Measurements from ENCODE around the gene AP2A2.

AP2A2 gene

GRCh38 chr11:1051356-1052132 lies 125.9 kb downstream of the AP2A2 start:
- no peak for DNase-seq
- H3K4me3 ChIP-seq (ENCODE audit: low read depth, low read length), result no peak overlapping the region
- no peaks in the 10 kb centered on the region for H3K36me3 ChIP-seq
- H3K27ac ChIP-seq, result peak overlapping the region; percentile 39
- H3K9me3 ChIP-seq (ENCODE audit: severe bottlenecking), result no peaks in the 10 kb centered on the region
- no peaks in the 10 kb centered on the region for H3K27me3 ChIP-seq (ENCODE audit: insufficient read depth, low read depth, severe bottlenecking)
- no peak for TF ChIP-seq CTCF (IDR thresholded peaks at IDR 0.05; ENCODE audit: low read depth, low read length)

GRCh38 chr11:1052133-1053011 lies 126.7 kb downstream of the AP2A2 start:
- no peaks in the 10 kb centered on the region for H3K36me3 ChIP-seq
- no peak for TF ChIP-seq CTCF (IDR thresholded peaks at IDR 0.05; ENCODE audit: low read depth, low read length)
- no peak overlapping the region for H3K27ac ChIP-seq
- peak; percentile 7 for DNase-seq
- H3K27me3 ChIP-seq (ENCODE audit: insufficient read depth, low read depth, severe bottlenecking), result no peaks in the 10 kb centered on the region
- no peak overlapping the region for H3K4me3 ChIP-seq (ENCODE audit: low read depth, low read length)
- no peaks in the 10 kb centered on the region for H3K9me3 ChIP-seq (ENCODE audit: severe bottlenecking)

- Histone ChIP-seq H3K36me3 (no peaks in the 10 kb centered on the region), H3K4me3 (ENCODE audit: low read depth, low read length) (no peak overlapping the region), H3K27me3 (ENCODE audit: insufficient read depth, low read depth, severe bottlenecking) (no peaks in the 10 kb centered on the region), H3K27ac (no peak overlapping the region), H3K9me3 (ENCODE audit: severe bottlenecking) (no peaks in the 10 kb centered on the region)
- no peak for TF ChIP-seq CTCF (IDR thresholded peaks at IDR 0.05; ENCODE audit: low read depth, low read length)
- DNase-seq, result peak; percentile 31
Measured at GRCh38 chr11:1053121-1053901, 127.6 kb downstream of the AP2A2 start.

GRCh38 chr11:1054143-1055108 lies 128.8 kb downstream of the AP2A2 start:
- DNase-seq, result peak; percentile 24
- no peak for TF ChIP-seq CTCF (IDR thresholded peaks at IDR 0.05; ENCODE audit: low read depth, low read length)
- no peaks in the 10 kb centered on the region for H3K36me3 ChIP-seq
- no peaks in the 10 kb centered on the region for H3K27me3 ChIP-seq (ENCODE audit: insufficient read depth, low read depth, severe bottlenecking)
- no peak overlapping the region for H3K4me3 ChIP-seq (ENCODE audit: low read depth, low read length)
- H3K9me3 ChIP-seq (ENCODE audit: severe bottlenecking), result no peaks in the 10 kb centered on the region
- no peak overlapping the region for H3K27ac ChIP-seq

Measured in WERI-Rb-1 (cell line).